ENCODE data around the gene DNMT3B.

DNA sequence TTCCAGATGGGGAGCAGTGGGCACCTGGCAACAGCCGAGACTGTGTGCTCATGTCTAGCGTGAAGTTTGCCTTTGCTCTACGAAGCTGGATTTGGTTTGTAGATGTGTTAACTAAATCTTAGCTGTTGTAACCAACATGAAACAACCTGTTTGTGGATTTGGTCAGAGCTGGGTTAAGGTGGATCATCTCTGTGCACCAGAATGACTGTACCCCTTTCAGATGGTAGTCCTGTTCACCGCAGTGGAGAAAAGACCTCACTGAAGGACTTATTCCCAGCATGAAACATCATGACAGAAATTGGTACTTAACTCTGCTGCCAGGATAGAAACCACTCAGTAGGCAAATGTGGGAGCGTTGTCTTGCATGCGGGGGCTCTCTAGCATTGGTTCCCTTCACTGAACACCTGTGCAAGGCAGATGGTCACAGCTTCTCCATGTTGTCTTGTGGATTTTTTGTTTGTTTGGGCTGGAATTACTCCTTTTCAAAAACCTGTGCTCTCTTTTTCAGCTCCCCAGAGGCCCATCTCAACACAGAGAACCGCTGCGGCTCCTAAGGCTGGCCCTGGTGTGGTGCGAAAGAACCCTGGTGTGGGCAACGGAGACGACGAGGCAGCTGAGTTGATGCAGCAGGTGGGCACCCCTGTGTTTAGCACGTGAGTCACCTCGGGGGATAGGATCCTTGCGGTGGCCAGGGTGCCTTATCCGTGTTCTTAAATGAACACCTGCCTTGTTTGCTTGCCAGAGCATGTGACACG is 77.2 kb downstream of the DNMT3B start:
- TF ChIP-seq, protein P1, sequence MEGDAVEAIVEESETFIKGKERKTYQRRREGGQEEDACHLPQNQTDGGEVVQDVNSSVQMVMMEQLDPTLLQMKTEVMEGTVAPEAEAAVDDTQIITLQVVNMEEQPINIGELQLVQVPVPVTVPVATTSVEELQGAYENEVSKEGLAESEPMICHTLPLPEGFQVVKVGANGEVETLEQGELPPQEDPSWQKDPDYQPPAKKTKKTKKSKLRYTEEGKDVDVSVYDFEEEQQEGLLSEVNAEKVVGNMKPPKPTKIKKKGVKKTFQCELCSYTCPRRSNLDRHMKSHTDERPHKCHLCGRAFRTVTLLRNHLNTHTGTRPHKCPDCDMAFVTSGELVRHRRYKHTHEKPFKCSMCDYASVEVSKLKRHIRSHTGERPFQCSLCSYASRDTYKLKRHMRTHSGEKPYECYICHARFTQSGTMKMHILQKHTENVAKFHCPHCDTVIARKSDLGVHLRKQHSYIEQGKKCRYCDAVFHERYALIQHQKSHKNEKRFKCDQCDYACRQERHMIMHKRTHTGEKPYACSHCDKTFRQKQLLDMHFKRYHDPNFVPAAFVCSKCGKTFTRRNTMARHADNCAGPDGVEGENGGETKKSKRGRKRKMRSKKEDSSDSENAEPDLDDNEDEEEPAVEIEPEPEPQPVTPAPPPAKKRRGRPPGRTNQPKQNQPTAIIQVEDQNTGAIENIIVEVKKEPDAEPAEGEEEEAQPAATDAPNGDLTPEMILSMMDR (IDR thresholded peaks at IDR 0.05; ENCODE audit: insufficient read depth, low read length, poor library complexity, severe bottlenecking), result no peak
- no peak for TF ChIP-seq EZH2phosphoT487 (conservative IDR thresholded peaks at IDR 0.05; ENCODE audit: low read length)
